GM23338 (cell line): ENCODE measurements around the gene SRGAP3.

Source experiments
- CREB1 ChIP-seq: fragments of 250-450 bp; sonication (Bioruptor Pico); IDR thresholded peaks from 2 replicates; pipeline ENCODE4 v1.5.0; 2020; ENCODE audit warnings: low read depth, mild to moderate bottlenecking, moderate library complexity
- EZH2 ChIP-seq: fragments of 200-600 bp; sonication (generic); IDR thresholded peaks from one replicate; pipeline ENCODE4 v1.8.0; 2017; ENCODE audit warnings: antibody characterized with exemption, mild to moderate bottlenecking, low read depth; ENCODE audit not compliant: unreplicated experiment
- JUNB ChIP-seq: IDR thresholded peaks from one replicate; pipeline ENCODE4 v1.6.1; 2016; ENCODE audit warnings: antibody characterized with exemption; ENCODE audit not compliant: unreplicated experiment
- NANOG ChIP-seq: IDR thresholded peaks from 2 replicates; pipeline ENCODE4 v1.6.1; 2016; ENCODE audit warnings: antibody characterized with exemption, borderline replicate concordance
- POLR2AphosphoS5 ChIP-seq: IDR thresholded peaks from 2 replicates; pipeline ENCODE4 v1.6.1; 2016; ENCODE audit warnings: antibody characterized with exemption, low read depth
- STAT1 ChIP-seq: IDR thresholded peaks from one replicate; pipeline ENCODE4 v1.6.1; 2016; ENCODE audit warnings: antibody characterized with exemption; ENCODE audit not compliant: unreplicated experiment
- ZNF114 ChIP-seq: fragments of 250-450 bp; sonication (Bioruptor Pico); IDR thresholded peaks from 2 replicates; pipeline ENCODE4 v1.5.0; 2020; ENCODE audit warnings: mild to moderate bottlenecking, moderate library complexity
- TF ChIP-seq, protein P1 (sequence below), 2 experiments: fragments of 200-600 bp in 1 of 2; sonication (generic) in 1 of 2; conservative IDR thresholded peaks; 2 replicates each; pipeline versions ENCODE4 v1.5.1 to v1.6.1; 2016 to 2017; ENCODE audit warnings: antibody characterized with exemption in 2 of 2, low read depth in 2 of 2, mild to moderate bottlenecking in 2 of 2, moderate library complexity in 1 of 2
- TF ChIP-seq, protein P2 (sequence below): IDR thresholded peaks from one replicate; pipeline ENCODE4 v1.6.1; 2018; ENCODE audit warnings: antibody characterized with exemption; ENCODE audit not compliant: unreplicated experiment

DNA sequence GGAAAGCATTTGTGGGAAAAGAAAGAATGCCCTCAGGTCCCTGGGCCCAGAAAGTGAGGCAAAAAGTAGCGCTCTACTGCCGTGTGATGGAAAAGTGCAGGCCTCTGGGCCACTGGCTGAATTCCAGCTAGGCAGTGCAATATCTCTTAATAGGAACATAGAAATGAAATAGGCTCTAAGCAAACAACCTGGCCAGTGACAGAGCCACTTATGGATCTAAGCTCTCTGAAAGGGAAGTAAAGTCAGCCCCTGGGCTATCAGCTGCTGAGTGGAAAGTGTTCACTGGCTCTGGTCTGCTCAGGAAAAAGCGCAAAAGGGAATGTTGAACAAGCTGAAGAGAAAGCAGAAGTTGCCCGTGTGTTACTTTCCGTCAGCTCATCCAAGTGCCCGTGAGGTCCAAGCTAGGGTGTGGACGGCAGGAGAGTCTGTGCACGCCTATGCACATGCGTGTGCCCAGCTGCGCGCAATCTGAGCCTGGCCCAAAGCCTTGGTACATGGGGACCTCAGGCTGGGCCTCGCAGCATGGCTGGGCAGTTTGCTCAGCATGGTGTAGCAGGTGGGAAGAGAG lies 212.2 kb downstream of the SRGAP3 start:
- TF ChIP-seq, protein P1, sequence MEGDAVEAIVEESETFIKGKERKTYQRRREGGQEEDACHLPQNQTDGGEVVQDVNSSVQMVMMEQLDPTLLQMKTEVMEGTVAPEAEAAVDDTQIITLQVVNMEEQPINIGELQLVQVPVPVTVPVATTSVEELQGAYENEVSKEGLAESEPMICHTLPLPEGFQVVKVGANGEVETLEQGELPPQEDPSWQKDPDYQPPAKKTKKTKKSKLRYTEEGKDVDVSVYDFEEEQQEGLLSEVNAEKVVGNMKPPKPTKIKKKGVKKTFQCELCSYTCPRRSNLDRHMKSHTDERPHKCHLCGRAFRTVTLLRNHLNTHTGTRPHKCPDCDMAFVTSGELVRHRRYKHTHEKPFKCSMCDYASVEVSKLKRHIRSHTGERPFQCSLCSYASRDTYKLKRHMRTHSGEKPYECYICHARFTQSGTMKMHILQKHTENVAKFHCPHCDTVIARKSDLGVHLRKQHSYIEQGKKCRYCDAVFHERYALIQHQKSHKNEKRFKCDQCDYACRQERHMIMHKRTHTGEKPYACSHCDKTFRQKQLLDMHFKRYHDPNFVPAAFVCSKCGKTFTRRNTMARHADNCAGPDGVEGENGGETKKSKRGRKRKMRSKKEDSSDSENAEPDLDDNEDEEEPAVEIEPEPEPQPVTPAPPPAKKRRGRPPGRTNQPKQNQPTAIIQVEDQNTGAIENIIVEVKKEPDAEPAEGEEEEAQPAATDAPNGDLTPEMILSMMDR (conservative IDR thresholded peaks at IDR 0.05; ENCODE audit: low read depth in 2 of 2): no peak
- no peak for TF ChIP-seq POLR2AphosphoS5
- TF ChIP-seq, protein P2, sequence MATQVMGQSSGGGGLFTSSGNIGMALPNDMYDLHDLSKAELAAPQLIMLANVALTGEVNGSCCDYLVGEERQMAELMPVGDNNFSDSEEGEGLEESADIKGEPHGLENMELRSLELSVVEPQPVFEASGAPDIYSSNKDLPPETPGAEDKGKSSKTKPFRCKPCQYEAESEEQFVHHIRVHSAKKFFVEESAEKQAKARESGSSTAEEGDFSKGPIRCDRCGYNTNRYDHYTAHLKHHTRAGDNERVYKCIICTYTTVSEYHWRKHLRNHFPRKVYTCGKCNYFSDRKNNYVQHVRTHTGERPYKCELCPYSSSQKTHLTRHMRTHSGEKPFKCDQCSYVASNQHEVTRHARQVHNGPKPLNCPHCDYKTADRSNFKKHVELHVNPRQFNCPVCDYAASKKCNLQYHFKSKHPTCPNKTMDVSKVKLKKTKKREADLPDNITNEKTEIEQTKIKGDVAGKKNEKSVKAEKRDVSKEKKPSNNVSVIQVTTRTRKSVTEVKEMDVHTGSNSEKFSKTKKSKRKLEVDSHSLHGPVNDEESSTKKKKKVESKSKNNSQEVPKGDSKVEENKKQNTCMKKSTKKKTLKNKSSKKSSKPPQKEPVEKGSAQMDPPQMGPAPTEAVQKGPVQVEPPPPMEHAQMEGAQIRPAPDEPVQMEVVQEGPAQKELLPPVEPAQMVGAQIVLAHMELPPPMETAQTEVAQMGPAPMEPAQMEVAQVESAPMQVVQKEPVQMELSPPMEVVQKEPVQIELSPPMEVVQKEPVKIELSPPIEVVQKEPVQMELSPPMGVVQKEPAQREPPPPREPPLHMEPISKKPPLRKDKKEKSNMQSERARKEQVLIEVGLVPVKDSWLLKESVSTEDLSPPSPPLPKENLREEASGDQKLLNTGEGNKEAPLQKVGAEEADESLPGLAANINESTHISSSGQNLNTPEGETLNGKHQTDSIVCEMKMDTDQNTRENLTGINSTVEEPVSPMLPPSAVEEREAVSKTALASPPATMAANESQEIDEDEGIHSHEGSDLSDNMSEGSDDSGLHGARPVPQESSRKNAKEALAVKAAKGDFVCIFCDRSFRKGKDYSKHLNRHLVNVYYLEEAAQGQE: no peak
- no peak for TF ChIP-seq JUNB
- TF ChIP-seq EZH2: no peak
- TF ChIP-seq STAT1: no peak
- TF ChIP-seq ZNF114 (CRISPR knock-in tag): no peak
- TF ChIP-seq NANOG: no peak
- no peak for TF ChIP-seq CREB1 (CRISPR knock-in tag)
